CD8-positive, alpha-beta memory T cell (primary cell): Measurements from ENCODE around the gene RTN4RL2. TPM values are rescaled to one million over a fixed set of nuclear protein-coding genes. Genes with fewer than 3 reads are reported as not detected.

Source experiments
- CTCF ChIA-PET: fragments of 350-600 bp; sonication (Branson Sonifier 250); formaldehyde crosslinking; loops from one replicate; lab custom pipeline; 2021; ENCODE audit warnings: antibody characterized with exemption; lab: Charles Lee
- POLR2A ChIA-PET: fragments of 350-600 bp; sonication (Branson Sonifier 250); formaldehyde crosslinking; loops from one replicate; lab custom pipeline; 2021; ENCODE audit warnings: antibody characterized with exemption; lab: Charles Lee
- DNase-seq, 5 donors: peaks; one replicate each; pipeline versions ENCODE4 v3.0.0 to v3.0.0-alpha.2; 2020 to 2022; ENCODE audit warnings: mixed read lengths in 1 of 5
- H3K27ac ChIP-seq: one replicate; pipeline ENCODE4 v1.7.0; 2013; ENCODE audit warnings: low read depth, mild to moderate bottlenecking, low read length, moderate library complexity
- H3K27me3 ChIP-seq: 2 replicates; pipeline ENCODE4 v1.7.0; 2013; ENCODE audit warnings: low read length, mild to moderate bottlenecking; ENCODE audit not compliant: insufficient read depth, poor library complexity, severe bottlenecking
- H3K36me3 ChIP-seq: 2 replicates; pipeline ENCODE4 v1.7.0; 2013; ENCODE audit warnings: mild to moderate bottlenecking, low read length, moderate library complexity; ENCODE audit not compliant: insufficient read depth
- H3K4me1 ChIP-seq: 2 replicates; pipeline ENCODE4 v1.7.0; 2013; ENCODE audit warnings: mild to moderate bottlenecking, low read length, moderate library complexity; ENCODE audit not compliant: insufficient read depth
- H3K4me3 ChIP-seq: 2 replicates; pipeline ENCODE4 v1.7.0; 2013; ENCODE audit warnings: mild to moderate bottlenecking, low read length
- H3K9me3 ChIP-seq: 2 replicates; pipeline ENCODE4 v1.7.0; 2013; ENCODE audit warnings: mild to moderate bottlenecking, low read length
- H3K27ac Mint-ChIP-seq, 8 donors: one replicate each; pipeline ENCODE4 v1.8.0; 2020 to 2021; ENCODE audit warnings: mixed read lengths in 8 of 8, mild to moderate bottlenecking in 6 of 8, inconsistent platforms in 3 of 8, moderate library complexity in 3 of 8
- H3K27me3 Mint-ChIP-seq, 2 donors: one replicate each; pipeline ENCODE4 v1.8.0; 2020 to 2021; ENCODE audit warnings: mixed read lengths in 2 of 2, mild to moderate bottlenecking in 1 of 2, moderate library complexity in 1 of 2
- H3K36me3 Mint-ChIP-seq, 3 donors: one replicate each; pipeline ENCODE4 v1.8.0; 2020 to 2021; ENCODE audit warnings: mixed read lengths in 3 of 3, inconsistent platforms in 1 of 3, mild to moderate bottlenecking in 1 of 3
- H3K4me1 Mint-ChIP-seq, 3 donors: one replicate each; pipeline ENCODE4 v1.8.0; 2020 to 2021; ENCODE audit warnings: mixed read lengths in 3 of 3, inconsistent platforms in 1 of 3, mild to moderate bottlenecking in 1 of 3
- H3K4me3 Mint-ChIP-seq, 7 donors: one replicate each; pipeline ENCODE4 v1.8.0; 2020 to 2021; ENCODE audit warnings: mixed read lengths in 7 of 7, mild to moderate bottlenecking in 6 of 7, moderate library complexity in 4 of 7, inconsistent platforms in 2 of 7
- H3K9me3 Mint-ChIP-seq, 5 donors: one replicate each; pipeline ENCODE4 v1.8.0; 2020 to 2022; ENCODE audit warnings: mixed read lengths in 5 of 5, mild to moderate bottlenecking in 3 of 5, moderate library complexity in 2 of 5, inconsistent platforms in 1 of 5
- polyA plus RNA-seq: library from polyadenylated mRNA; unstranded; fragments of 300-500 nt; fragmentation: Illumina TruSeq; gene quantifications from one replicate; pipeline ENCODE4 v1.2.3, GENCODE V29; 2021
- total RNA-seq, 2 experiments: library from RNA; stranded (reverse); gene quantifications; one replicate each; pipeline ENCODE4 v1.2.3, GENCODE V29; 2021

The RTN4RL2 gene
- total and polyA plus RNA-seq, 3 experiments from 2014 or later = 0.24 to 0.28 (median 0.27) TPM

DNA sequence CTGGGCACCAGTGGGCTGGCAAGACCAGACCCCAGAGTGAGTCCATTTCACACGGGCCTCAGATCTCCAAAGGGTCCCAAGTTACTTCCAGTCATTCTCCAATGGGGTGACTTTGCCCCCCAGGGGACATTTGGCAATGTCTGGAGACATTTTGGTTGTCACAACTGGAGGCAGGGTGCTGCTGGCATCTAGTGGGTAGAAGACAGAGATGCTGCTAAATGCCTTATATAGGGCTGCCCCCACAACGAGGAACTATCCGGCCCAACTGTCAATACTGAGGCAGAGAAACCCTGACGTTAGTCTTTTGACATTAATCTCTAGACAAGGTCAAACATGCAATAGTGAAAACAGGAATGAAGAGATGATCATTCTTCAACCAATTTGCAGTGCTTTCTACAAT, 6.4 kb downstream of the RTN4RL2 start:
- Mint-ChIP-seq H3K36me3 (no peaks in the 10 kb centered on the region), H3K27me3 (peaks cover 0 to 9% of the 10 kb centered on the region in 2 donors), H3K4me3 (no peak overlapping the region), H3K4me1 (peaks cover 0 to 9% (median 6%) of the 10 kb centered on the region in 3 donors), H3K9me3 (no peaks in the 10 kb centered on the region), H3K27ac (no peak overlapping the region)
- CTCF ChIA-PET = no interaction called here
- Histone ChIP-seq H3K27me3 (no peaks in the 10 kb centered on the region), H3K9me3 (no peaks in the 10 kb centered on the region), H3K4me3 (no peak overlapping the region), H3K36me3 (no peaks in the 10 kb centered on the region), H3K4me1 (no peaks in the 10 kb centered on the region), H3K27ac (no peak overlapping the region)
- POLR2A ChIA-PET = interaction anchor here (1.0 kb wide), 1 partner anchor 8 kb away, joined by 4 read pairs; no protein-coding TSS in a partner anchor
- peak in 1 of 5 donors; percentile 39 for DNase-seq

DNA sequence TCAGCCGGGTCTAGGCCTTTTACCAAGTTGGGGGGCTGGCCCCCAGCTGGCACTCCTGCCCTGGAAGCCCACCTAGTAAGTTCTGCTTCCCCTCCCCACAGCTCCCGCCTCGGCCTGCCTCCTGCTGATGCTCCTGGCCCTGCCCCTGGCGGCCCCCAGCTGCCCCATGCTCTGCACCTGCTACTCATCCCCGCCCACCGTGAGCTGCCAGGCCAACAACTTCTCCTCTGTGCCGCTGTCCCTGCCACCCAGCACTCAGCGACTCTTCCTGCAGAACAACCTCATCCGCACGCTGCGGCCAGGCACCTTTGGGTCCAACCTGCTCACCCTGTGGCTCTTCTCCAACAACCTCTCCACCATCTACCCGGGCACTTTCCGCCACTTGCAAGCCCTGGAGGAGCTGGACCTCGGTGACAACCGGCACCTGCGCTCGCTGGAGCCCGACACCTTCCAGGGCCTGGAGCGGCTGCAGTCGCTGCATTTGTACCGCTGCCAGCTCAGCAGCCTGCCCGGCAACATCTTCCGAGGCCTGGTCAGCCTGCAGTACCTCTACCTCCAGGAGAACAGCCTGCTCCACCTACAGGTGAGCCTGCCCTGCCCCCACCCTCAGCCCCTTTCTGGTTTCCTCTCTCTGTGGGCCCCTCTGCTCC, 7.3 kb downstream of the RTN4RL2 start:
- no peaks in the 10 kb centered on the region for H3K9me3 Mint-ChIP-seq
- Histone ChIP-seq H3K27ac (no peak overlapping the region), H3K27me3 (no peaks in the 10 kb centered on the region), H3K4me1 (no peaks in the 10 kb centered on the region), H3K9me3 (no peaks in the 10 kb centered on the region), H3K36me3 (no peaks in the 10 kb centered on the region), H3K4me3 (no peak overlapping the region)
- DNase-seq = peak in 1 of 5 donors; percentile 42
- H3K27me3 Mint-ChIP-seq = peaks cover 0 to 7% of the 10 kb centered on the region in 2 donors
- POLR2A ChIA-PET = no interaction called here
- no peaks in the 10 kb centered on the region for H3K36me3 Mint-ChIP-seq
- no peak overlapping the region for H3K4me3 Mint-ChIP-seq
- H3K4me1 Mint-ChIP-seq = peaks cover 0 to 6% (median 5%) of the 10 kb centered on the region in 3 donors
- no peak overlapping the region for H3K27ac Mint-ChIP-seq
- CTCF ChIA-PET = interaction anchor here (8.7 kb wide), 1 partner anchor 9 kb away, joined by 78 read pairs; the partner anchor contains the start of gene RTN4RL2

DNA sequence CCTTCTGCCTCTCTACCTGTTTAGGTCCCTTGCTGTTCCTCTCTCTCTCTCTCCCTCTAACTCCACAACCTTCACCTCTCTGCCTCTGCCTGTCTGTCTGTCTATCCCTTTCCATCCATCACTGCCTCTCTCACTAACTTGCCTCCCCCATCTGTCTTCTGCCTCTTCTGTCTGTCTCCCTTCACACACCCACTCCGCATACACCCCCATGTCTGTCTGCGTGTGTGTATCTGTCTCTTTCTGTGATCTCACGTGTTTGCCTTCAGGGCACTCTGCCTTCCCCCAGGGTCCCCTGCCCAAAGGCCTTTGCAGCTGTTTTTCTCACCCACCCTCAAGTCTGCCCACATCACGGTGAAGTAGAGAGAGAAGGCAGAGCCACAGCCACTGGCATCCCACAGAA, 7.9 kb downstream of the RTN4RL2 start:
- Histone ChIP-seq H3K4me1 (no peaks in the 10 kb centered on the region), H3K27me3 (no peaks in the 10 kb centered on the region), H3K36me3 (no peaks in the 10 kb centered on the region), H3K27ac (no peak overlapping the region), H3K4me3 (no peak overlapping the region), H3K9me3 (no peaks in the 10 kb centered on the region)
- Mint-ChIP-seq H3K4me3 (no peak overlapping the region), H3K9me3 (no peaks in the 10 kb centered on the region), H3K27me3 (peaks cover 0 to 4% of the 10 kb centered on the region in 2 donors), H3K27ac (peak overlapping the region in 1 of 8 donors; percentile 69), H3K4me1 (peaks cover 0 to 4% (median 3%) of the 10 kb centered on the region in 3 donors), H3K36me3 (no peaks in the 10 kb centered on the region)
- ChIA-PET CTCF (interaction anchor here (8.7 kb wide), 1 partner anchor 9 kb away, joined by 78 read pairs; the partner anchor contains the start of gene RTN4RL2), POLR2A (no interaction called here)
- peak in 1 of 5 donors; percentile 16 for DNase-seq

GRCh38 chr11:57469268-57469667, 8.9 kb downstream of the RTN4RL2 start:
- H3K27ac ChIP-seq = no peak overlapping the region
- Mint-ChIP-seq H3K36me3 (no peaks in the 10 kb centered on the region), H3K4me3 (no peak overlapping the region), H3K9me3 (no peaks in the 10 kb centered on the region), H3K4me1 (peaks cover 9 to 14% (median 9%) of the 10 kb centered on the region in 3 donors), H3K27me3 (peaks cover 0 to 5% of the 10 kb centered on the region in 2 donors), H3K27ac (no peak overlapping the region)
- ChIA-PET POLR2A (no interaction called here), CTCF (interaction anchor here (1.6 to 8.7 kb wide), 2 partner anchors 10 to 15 kb away, joined by 3 to 78 read pairs; partner anchors contain the start of gene RTN4RL2)
- no peak for DNase-seq
- peaks cover 6% of the 10 kb centered on the region for H3K4me1 ChIP-seq
- no peaks in the 10 kb centered on the region for H3K36me3 ChIP-seq
- no peaks in the 10 kb centered on the region for H3K9me3 ChIP-seq
- no peaks in the 10 kb centered on the region for H3K27me3 ChIP-seq
- no peak overlapping the region for H3K4me3 ChIP-seq

DNA sequence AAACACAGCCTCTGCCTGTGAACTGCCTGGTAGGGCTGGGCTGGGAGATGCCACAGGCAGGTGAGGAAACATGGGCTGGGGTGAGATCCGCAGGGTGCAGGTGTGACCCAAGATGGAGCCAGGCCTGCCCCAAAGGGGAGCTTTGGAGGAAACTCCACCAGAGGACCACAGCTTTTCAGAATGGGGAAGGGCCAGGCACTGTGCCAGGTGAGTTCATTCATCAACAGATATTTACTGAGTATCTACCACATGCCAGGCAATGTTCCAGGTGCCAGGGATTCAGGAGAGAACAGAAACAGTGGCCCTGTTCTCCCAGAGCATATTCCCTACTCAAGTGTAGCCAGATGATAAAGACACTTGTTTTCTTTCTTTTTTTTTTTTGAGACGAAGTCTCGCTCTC, 11.2 kb downstream of the RTN4RL2 start:
- ChIA-PET POLR2A (no interaction called here), CTCF (interaction anchor here (2.0 to 8.7 kb wide), 4 partner anchors 12 to 55 kb away, joined by 7 to 78 read pairs (median 17); partner anchors contain the start of gene RTN4RL2)
- H3K4me3 ChIP-seq = no peak overlapping the region
- H3K36me3 ChIP-seq = no peaks in the 10 kb centered on the region
- peaks cover 22 to 35% (median 22%) of the 10 kb centered on the region in 3 donors for H3K4me1 Mint-ChIP-seq
- H3K27ac Mint-ChIP-seq = no peak overlapping the region
- H3K27ac ChIP-seq = no peak overlapping the region
- peaks cover 27% of the 10 kb centered on the region for H3K4me1 ChIP-seq
- no peaks in the 10 kb centered on the region for H3K36me3 Mint-ChIP-seq
- peaks cover 5% of the 10 kb centered on the region for H3K27me3 ChIP-seq
- H3K9me3 Mint-ChIP-seq = no peaks in the 10 kb centered on the region
- H3K9me3 ChIP-seq = no peaks in the 10 kb centered on the region
- no peak for DNase-seq
- H3K27me3 Mint-ChIP-seq = peaks cover 0 to 5% of the 10 kb centered on the region in 2 donors
- H3K4me3 Mint-ChIP-seq = peak overlapping the region in 1 of 7 donors; percentile 51

- Mint-ChIP-seq H3K27me3 (peaks cover 3% of the 10 kb centered on the region in 2 donors), H3K4me3 (peak overlapping the region in 4 of 7 donors; percentile 10 to 60 (median 34)), H3K4me1 (peaks cover 22 to 44% (median 22%) of the 10 kb centered on the region in 3 donors), H3K36me3 (no peaks in the 10 kb centered on the region), H3K27ac (peak overlapping the region in 5 of 8 donors; percentile 47 to 91 (median 68)), H3K9me3 (no peaks in the 10 kb centered on the region)
- ChIA-PET CTCF (interaction anchor here (0.7 to 8.7 kb wide), 9 partner anchors 10 to 171 kb away, joined by 3 to 78 read pairs (median 5); partner anchors contain the start of gene RTN4RL2), POLR2A (interaction anchor here (1.5 kb wide), 1 partner anchor 13 kb away, joined by 4 read pairs; the partner anchor contains the start of gene RTN4RL2)
- Histone ChIP-seq H3K4me3 (no peak overlapping the region), H3K9me3 (no peaks in the 10 kb centered on the region), H3K27ac (no peak overlapping the region), H3K27me3 (peaks cover 5% of the 10 kb centered on the region), H3K36me3 (no peaks in the 10 kb centered on the region), H3K4me1 (peaks cover 27% of the 10 kb centered on the region)
- no peak for DNase-seq
Measured at GRCh38 chr11:57473285-57473841, 13.0 kb downstream of the RTN4RL2 start.

- Mint-ChIP-seq H3K4me3 (peak overlapping the region; percentile 34 to 90 (median 56)), H3K27me3 (peaks cover 1 to 3% of the 10 kb centered on the region in 2 donors), H3K4me1 (peaks cover 22 to 44% (median 22%) of the 10 kb centered on the region in 3 donors), H3K27ac (peak overlapping the region in 5 of 8 donors; percentile 11 to 84 (median 70)), H3K9me3 (no peaks in the 10 kb centered on the region), H3K36me3 (no peaks in the 10 kb centered on the region)
- peak overlapping the region; percentile 28 for H3K4me3 ChIP-seq
- POLR2A ChIA-PET = interaction anchor here (0.6 to 1.5 kb wide), 2 partner anchors 8 to 14 kb away, joined by 4 read pairs; partner anchors contain the start of gene RTN4RL2
- CTCF ChIA-PET = interaction anchor here (1.0 to 8.7 kb wide), 5 partner anchors 15 to 129 kb away, joined by 3 to 78 read pairs (median 16); partner anchors contain the start of gene RTN4RL2
- no peaks in the 10 kb centered on the region for H3K36me3 ChIP-seq
- peaks cover 5% of the 10 kb centered on the region for H3K27me3 ChIP-seq
- no peak overlapping the region for H3K27ac ChIP-seq
- H3K4me1 ChIP-seq = peaks cover 27% of the 10 kb centered on the region
- no peaks in the 10 kb centered on the region for H3K9me3 ChIP-seq
- DNase-seq = peak; percentile 8 to 68 (median 36)
Measured at GRCh38 chr11:57474017-57474802, 13.9 kb downstream of the RTN4RL2 start.
